NB4 (cell line): ENCODE results near the gene PITPNM3.

Source experiments
- CTCF ChIP-seq: IDR thresholded peaks from one replicate; pipeline ENCODE4 v1.5.1; 2012; ENCODE audit warnings: low read depth, low read length
- MYC ChIP-seq: IDR thresholded peaks from 2 replicates; pipeline ENCODE4 v1.6.1; 2011; ENCODE audit warnings: low read depth, low read length

GRCh38 chr17:6476810-6477179, 79.6 kb downstream of the PITPNM3 start:
- no peak for TF ChIP-seq CTCF
- no peak for TF ChIP-seq MYC
